Panc1 (cell line): Measurements from ENCODE around the gene SPATA31D4. TPM values are rescaled to one million over a fixed set of nuclear protein-coding genes. Genes with fewer than 3 reads are reported as not detected.

ENCODE experiments used
- ATAC-seq: fragments of 200-7000 bp; cut with Tn5 transposase; 2 replicates; pipeline ENCODE4 v1.9.1; 2020; ENCODE audit warnings: mild to moderate bottlenecking, moderate library complexity
- BruUV-seq: library from RNA; stranded (reverse); fragments of 400-500 nt; replicated peaks from 2 replicates; lab custom pipeline; 2021; lab: Mats Ljungman, UMichigan
- CTCF ChIA-PET: fragments of 300-600 bp; sonication (Branson Sonifier 250); formaldehyde crosslinking; loops from one replicate; lab custom pipeline; 2022; ENCODE audit warnings: antibody characterized with exemption; lab: Charles Lee
- POLR2A ChIA-PET: fragments of 300-600 bp; sonication (Branson Sonifier 250); formaldehyde crosslinking; loops from one replicate; lab custom pipeline; 2022; ENCODE audit warnings: antibody characterized with exemption; lab: Charles Lee
- DNase-seq: peaks from one replicate; pipeline ENCODE4 v3.0.0-alpha.2; 2010; ENCODE audit warnings: low read depth, low spot score
- H3K27ac ChIP-seq: 2 replicates; pipeline ENCODE4 v1.5.1; 2011; ENCODE audit warnings: mild to moderate bottlenecking, low read length, inconsistent platforms
- H3K27me3 ChIP-seq: fragments of 200-500 bp; sonication (Bioruptor generic); 2 replicates; pipeline ENCODE4 v1.6.0; 2014; ENCODE audit warnings: low read length, inconsistent platforms; ENCODE audit not compliant: control insufficient read depth, insufficient read depth
- H3K36me3 ChIP-seq: fragments of 200-500 bp; sonication (Bioruptor generic); 2 replicates; pipeline ENCODE4 v1.5.1; 2014; ENCODE audit warnings: inconsistent platforms, mild to moderate bottlenecking, low read length, moderate library complexity; ENCODE audit not compliant: control insufficient read depth, insufficient read depth
- H3K4me1 ChIP-seq: 2 replicates; pipeline ENCODE4 v1.5.1; 2011; ENCODE audit warnings: inconsistent platforms, mild to moderate bottlenecking, low read length, moderate library complexity; ENCODE audit not compliant: control insufficient read depth, insufficient read depth
- H3K4me3 ChIP-seq, 2 experiments: 2 replicates each; pipeline ENCODE4 v1.5.1; 2011 to 2012; ENCODE audit warnings: low read depth in 2 of 2, low read length in 2 of 2, mild to moderate bottlenecking in 2 of 2, inconsistent platforms in 1 of 2, moderate library complexity in 1 of 2
- H3K9me3 ChIP-seq: fragments of 200-500 bp; sonication (Bioruptor generic); 2 replicates; pipeline ENCODE4 v1.5.1; 2014; ENCODE audit warnings: low read depth, mild to moderate bottlenecking, inconsistent platforms, low read length, moderate library complexity; ENCODE audit not compliant: control insufficient read depth, insufficient read depth
- POLR2AphosphoS5 ChIP-seq: IDR thresholded peaks from 2 replicates; pipeline ENCODE4 v1.6.1; 2012; ENCODE audit warnings: mild to moderate bottlenecking, low read depth, low read length, moderate library complexity
- SIN3A ChIP-seq: IDR thresholded peaks from 2 replicates; pipeline ENCODE4 v1.6.1; 2012; ENCODE audit warnings: low read depth, mild to moderate bottlenecking, low read length, moderate library complexity, borderline replicate concordance; ENCODE audit not compliant: insufficient read depth
- TCF7L2 ChIP-seq: IDR thresholded peaks from 2 replicates; pipeline ENCODE4 v1.6.1; 2011; ENCODE audit warnings: mild to moderate bottlenecking, low read depth, low read length, inconsistent platforms
- in situ Hi-C: cut with HindIII; loops from 2 replicates; pipeline ENCODE4 v1.10.0; 2016; ENCODE audit warnings: low sequenced_read_pairs, low pct_unique_long_range_greater_than_20kb
- intact Hi-C: fragments of 100-400 bp; cut with micrococcal nuclease; formaldehyde crosslinking; loops from one replicate; pipeline ENCODE4 v1.10.0; 2022; ENCODE audit not compliant: unreplicated experiment
- total RNA-seq: library from RNA; stranded (reverse); gene quantifications from one replicate; pipeline ENCODE4 v1.2.1, GENCODE V29; 2021; ENCODE audit not compliant: unreplicated experiment
- TF ChIP-seq, protein P1 (sequence below): fragments of 450-650 bp; IDR thresholded peaks from 2 replicates; pipeline ENCODE4 v1.5.1; 2017; ENCODE audit warnings: mild to moderate bottlenecking
- TF ChIP-seq, protein P2 (sequence below), 2 experiments: IDR thresholded peaks; 2 replicates each; pipeline ENCODE4 v1.6.1; 2011 to 2012; ENCODE audit warnings: low read depth in 2 of 2, control low read depth in 1 of 2, low read length in 1 of 2, mild to moderate bottlenecking in 1 of 2, moderate library complexity in 1 of 2; ENCODE audit not compliant: insufficient read depth in 1 of 2

SPATA31D4 gene
- total RNA-seq, 1 experiment from 2014 or later = not detected

DNA sequence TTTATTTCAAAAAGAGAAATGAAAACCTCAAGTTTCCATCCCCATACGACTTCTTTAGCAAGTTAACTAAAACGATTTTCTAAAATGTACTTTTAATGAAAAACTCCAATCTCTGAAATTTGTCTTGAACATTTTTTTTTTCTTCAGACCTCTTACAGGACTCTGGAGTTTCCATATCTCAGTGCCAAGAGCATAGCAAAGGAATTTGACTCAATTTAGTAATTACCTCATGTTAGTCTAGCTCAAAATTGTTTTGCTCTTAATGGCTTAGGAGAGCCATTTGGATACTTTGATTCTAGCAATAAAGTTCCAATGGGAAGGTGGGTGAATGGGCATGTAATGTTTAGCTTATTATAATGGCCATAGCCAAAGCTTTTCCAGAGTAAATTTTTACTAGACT lies 26.0 kb upstream of the SPATA31D4 start:
- TF ChIP-seq TCF7L2 (no peak), SIN3A (no peak)
- H3K27me3 ChIP-seq = no peaks in the 10 kb centered on the region
- no peaks in the 10 kb centered on the region for H3K4me1 ChIP-seq
- intact Hi-C loops (no loop called here), in situ Hi-C loops (no loop called here)
- ATAC-seq (no peak), DNase-seq (no peak)
- CTCF ChIA-PET = no interaction called here
- no peak overlapping the region for H3K27ac ChIP-seq
- no TSS peak for BruUV-seq
- H3K9me3 ChIP-seq = no peaks in the 10 kb centered on the region
- POLR2A ChIA-PET = no interaction called here
- H3K4me3 ChIP-seq = no peak overlapping the region
- H3K36me3 ChIP-seq = no peaks in the 10 kb centered on the region

DNA sequence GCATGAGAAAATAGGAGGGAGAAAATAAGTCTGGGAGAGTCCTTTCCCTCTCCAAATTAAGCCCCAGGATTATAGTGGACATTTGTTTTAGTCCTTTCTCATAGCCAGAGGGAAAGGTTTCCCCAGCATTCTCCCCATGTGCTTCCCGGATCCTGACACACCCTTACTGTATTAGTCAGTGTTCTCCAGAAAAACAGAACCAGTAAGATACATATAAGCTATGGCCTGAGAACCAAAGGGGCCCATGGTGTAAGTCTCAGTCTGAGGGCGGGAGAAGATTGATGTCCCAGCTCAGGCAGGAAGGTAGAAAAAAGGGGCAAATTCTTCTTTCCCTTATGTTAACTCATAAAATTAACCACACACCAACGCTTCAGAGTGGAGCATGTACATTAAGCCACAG lies 25.6 kb upstream of the SPATA31D4 start:
- no peak overlapping the region for H3K4me3 ChIP-seq
- BruUV-seq = no TSS peak
- no peaks in the 10 kb centered on the region for H3K9me3 ChIP-seq
- no peak overlapping the region for H3K27ac ChIP-seq
- ChIA-PET CTCF (no interaction called here), POLR2A (no interaction called here)
- ATAC-seq = no peak
- TF ChIP-seq TCF7L2 = no peak
- no peak for TF ChIP-seq SIN3A
- H3K27me3 ChIP-seq = no peaks in the 10 kb centered on the region
- intact Hi-C loops (no loop called here), in situ Hi-C loops (no loop called here)
- no peaks in the 10 kb centered on the region for H3K4me1 ChIP-seq
- no peaks in the 10 kb centered on the region for H3K36me3 ChIP-seq
- DNase-seq = no peak

DNA sequence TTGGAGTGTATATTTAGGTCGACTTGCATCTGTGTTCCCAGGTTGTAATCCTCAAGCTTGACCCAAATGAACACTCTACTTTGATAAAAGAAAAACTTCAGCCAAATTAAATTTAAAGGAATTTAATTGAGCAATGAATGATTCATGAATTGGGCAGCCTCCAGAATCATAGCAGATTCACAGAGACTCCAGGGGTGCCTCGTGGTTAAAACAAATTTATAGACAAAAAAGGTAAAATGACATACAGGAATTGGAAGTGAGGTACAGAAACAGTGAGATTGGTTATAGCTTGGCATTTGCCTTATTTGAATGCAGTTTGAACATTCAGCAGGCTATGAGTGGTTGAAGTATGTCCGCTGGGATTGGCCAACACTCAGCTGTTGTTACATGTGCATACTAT lies 21.6 kb upstream of the SPATA31D4 start:
- no peak for DNase-seq
- POLR2A ChIA-PET = no interaction called here
- Histone ChIP-seq H3K27me3 (no peaks in the 10 kb centered on the region), H3K36me3 (no peaks in the 10 kb centered on the region), H3K9me3 (no peaks in the 10 kb centered on the region), H3K4me1 (no peaks in the 10 kb centered on the region), H3K4me3 (no peak overlapping the region), H3K27ac (no peak overlapping the region)
- ATAC-seq = no peak
- CTCF ChIA-PET = no interaction called here
- no peak for TF ChIP-seq TCF7L2
- no peak for TF ChIP-seq SIN3A
- TF ChIP-seq, protein P1, sequence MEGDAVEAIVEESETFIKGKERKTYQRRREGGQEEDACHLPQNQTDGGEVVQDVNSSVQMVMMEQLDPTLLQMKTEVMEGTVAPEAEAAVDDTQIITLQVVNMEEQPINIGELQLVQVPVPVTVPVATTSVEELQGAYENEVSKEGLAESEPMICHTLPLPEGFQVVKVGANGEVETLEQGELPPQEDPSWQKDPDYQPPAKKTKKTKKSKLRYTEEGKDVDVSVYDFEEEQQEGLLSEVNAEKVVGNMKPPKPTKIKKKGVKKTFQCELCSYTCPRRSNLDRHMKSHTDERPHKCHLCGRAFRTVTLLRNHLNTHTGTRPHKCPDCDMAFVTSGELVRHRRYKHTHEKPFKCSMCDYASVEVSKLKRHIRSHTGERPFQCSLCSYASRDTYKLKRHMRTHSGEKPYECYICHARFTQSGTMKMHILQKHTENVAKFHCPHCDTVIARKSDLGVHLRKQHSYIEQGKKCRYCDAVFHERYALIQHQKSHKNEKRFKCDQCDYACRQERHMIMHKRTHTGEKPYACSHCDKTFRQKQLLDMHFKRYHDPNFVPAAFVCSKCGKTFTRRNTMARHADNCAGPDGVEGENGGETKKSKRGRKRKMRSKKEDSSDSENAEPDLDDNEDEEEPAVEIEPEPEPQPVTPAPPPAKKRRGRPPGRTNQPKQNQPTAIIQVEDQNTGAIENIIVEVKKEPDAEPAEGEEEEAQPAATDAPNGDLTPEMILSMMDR = no peak
- no peak for TF ChIP-seq POLR2AphosphoS5
- TF ChIP-seq, protein P2, sequence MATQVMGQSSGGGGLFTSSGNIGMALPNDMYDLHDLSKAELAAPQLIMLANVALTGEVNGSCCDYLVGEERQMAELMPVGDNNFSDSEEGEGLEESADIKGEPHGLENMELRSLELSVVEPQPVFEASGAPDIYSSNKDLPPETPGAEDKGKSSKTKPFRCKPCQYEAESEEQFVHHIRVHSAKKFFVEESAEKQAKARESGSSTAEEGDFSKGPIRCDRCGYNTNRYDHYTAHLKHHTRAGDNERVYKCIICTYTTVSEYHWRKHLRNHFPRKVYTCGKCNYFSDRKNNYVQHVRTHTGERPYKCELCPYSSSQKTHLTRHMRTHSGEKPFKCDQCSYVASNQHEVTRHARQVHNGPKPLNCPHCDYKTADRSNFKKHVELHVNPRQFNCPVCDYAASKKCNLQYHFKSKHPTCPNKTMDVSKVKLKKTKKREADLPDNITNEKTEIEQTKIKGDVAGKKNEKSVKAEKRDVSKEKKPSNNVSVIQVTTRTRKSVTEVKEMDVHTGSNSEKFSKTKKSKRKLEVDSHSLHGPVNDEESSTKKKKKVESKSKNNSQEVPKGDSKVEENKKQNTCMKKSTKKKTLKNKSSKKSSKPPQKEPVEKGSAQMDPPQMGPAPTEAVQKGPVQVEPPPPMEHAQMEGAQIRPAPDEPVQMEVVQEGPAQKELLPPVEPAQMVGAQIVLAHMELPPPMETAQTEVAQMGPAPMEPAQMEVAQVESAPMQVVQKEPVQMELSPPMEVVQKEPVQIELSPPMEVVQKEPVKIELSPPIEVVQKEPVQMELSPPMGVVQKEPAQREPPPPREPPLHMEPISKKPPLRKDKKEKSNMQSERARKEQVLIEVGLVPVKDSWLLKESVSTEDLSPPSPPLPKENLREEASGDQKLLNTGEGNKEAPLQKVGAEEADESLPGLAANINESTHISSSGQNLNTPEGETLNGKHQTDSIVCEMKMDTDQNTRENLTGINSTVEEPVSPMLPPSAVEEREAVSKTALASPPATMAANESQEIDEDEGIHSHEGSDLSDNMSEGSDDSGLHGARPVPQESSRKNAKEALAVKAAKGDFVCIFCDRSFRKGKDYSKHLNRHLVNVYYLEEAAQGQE (IDR thresholded peaks at IDR 0.05; ENCODE audit: insufficient read depth in 1 of 2, low read depth in 2 of 2, low read length in 1 of 2) = no peak
- intact Hi-C loops = no loop called here
- BruUV-seq = no TSS peak
- in situ Hi-C loops = no loop called here
